Measurements from ENCODE around the gene PPP2R1B.

DNA sequence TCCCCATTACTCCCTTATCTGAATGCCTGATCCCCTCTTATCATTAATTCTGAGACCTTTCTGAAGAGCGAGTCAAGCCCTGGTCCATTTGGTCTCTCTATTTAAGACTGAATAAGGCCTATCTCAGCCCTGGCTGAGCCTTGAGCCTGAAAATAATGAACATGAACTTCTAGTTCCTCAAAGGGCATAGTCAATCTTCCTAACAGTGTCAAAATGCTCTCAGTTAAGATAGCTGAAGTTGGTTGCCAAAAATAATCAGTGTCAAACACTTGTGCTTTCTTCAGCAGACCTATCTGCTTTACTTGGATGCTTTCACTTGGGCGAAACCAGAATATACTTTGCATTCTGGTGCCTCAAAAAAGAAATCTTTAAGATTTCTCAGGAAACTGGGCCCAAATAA lies 42.6 kb upstream of the PPP2R1B start:
- TF ChIP-seq POLR2A (IDR thresholded peaks at IDR 0.05) = no peak
- TF ChIP-seq, protein P1, sequence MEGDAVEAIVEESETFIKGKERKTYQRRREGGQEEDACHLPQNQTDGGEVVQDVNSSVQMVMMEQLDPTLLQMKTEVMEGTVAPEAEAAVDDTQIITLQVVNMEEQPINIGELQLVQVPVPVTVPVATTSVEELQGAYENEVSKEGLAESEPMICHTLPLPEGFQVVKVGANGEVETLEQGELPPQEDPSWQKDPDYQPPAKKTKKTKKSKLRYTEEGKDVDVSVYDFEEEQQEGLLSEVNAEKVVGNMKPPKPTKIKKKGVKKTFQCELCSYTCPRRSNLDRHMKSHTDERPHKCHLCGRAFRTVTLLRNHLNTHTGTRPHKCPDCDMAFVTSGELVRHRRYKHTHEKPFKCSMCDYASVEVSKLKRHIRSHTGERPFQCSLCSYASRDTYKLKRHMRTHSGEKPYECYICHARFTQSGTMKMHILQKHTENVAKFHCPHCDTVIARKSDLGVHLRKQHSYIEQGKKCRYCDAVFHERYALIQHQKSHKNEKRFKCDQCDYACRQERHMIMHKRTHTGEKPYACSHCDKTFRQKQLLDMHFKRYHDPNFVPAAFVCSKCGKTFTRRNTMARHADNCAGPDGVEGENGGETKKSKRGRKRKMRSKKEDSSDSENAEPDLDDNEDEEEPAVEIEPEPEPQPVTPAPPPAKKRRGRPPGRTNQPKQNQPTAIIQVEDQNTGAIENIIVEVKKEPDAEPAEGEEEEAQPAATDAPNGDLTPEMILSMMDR (IDR thresholded peaks at IDR 0.05) = no peak
